WERI-Rb-1 (cell line): ENCODE data around the gene AHCY.
"Not testable (repeated sequence)": the region's sequence is repeated elsewhere in the genome, so short reads cannot be mapped to it uniquely, and the experiment has no call there.

ENCODE experiments used
- DNase-seq: peaks from one replicate; pipeline ENCODE4 v3.0.0-alpha.2; 2020
- H3K27ac ChIP-seq: fragments of 250-450 bp; sonication (Bioruptor Pico); 2 replicates; pipeline ENCODE4 v1.5.1; 2020; ENCODE audit warnings: mild to moderate bottlenecking, moderate library complexity
- H3K27me3 ChIP-seq: fragments of 250-450 bp; sonication (Bioruptor Pico); 2 replicates; pipeline ENCODE4 v1.5.1; 2021; ENCODE audit warnings: mild to moderate bottlenecking, low read depth, moderate library complexity; ENCODE audit not compliant: insufficient read depth, severe bottlenecking
- H3K36me3 ChIP-seq: fragments of 250-450 bp; sonication (Bioruptor Pico); 2 replicates; pipeline ENCODE4 v1.5.1; 2020; ENCODE audit warnings: mild to moderate bottlenecking, moderate library complexity
- H3K4me3 ChIP-seq: 2 replicates; pipeline ENCODE4 v1.5.1; 2011; ENCODE audit warnings: low read depth, mild to moderate bottlenecking, control low read depth, low read length
- H3K9me3 ChIP-seq: fragments of 250-450 bp; sonication (Bioruptor Pico); 2 replicates; pipeline ENCODE4 v1.5.1; 2021; ENCODE audit warnings: mild to moderate bottlenecking, moderate library complexity; ENCODE audit not compliant: severe bottlenecking
- TF ChIP-seq, protein P1 (sequence below): IDR thresholded peaks from 2 replicates; pipeline ENCODE4 v1.5.1; 2011; ENCODE audit warnings: low read depth, mild to moderate bottlenecking, control low read depth, inconsistent platforms, low read length

Gene AHCY

DNA sequence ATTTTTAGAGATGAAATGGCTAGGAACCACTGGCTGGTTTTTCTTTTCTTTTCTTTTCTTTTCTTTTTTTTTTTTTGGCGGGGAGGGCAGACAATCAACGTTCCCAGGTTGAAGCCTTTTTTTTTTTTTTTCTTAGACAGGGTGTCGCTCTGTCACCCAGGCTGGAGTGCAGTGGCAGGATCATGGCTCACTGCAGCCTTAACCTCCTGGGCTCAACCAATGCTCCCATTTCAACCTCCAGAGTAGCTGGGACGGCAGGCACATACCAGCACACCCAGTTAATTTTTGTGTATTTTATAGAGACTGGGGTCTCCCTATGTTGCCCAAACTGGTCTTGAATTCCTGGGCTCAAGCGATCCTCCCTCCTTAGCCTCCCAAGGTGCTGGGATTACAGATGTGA lies 41.1 kb upstream of the AHCY start:
- Histone ChIP-seq H3K4me3 (no peak overlapping the region), H3K9me3 (no peaks in the 10 kb centered on the region), H3K27me3 (no peaks in the 10 kb centered on the region), H3K36me3 (no peaks in the 10 kb centered on the region), H3K27ac (no peak overlapping the region)
- no peak for DNase-seq
- TF ChIP-seq, protein P1, sequence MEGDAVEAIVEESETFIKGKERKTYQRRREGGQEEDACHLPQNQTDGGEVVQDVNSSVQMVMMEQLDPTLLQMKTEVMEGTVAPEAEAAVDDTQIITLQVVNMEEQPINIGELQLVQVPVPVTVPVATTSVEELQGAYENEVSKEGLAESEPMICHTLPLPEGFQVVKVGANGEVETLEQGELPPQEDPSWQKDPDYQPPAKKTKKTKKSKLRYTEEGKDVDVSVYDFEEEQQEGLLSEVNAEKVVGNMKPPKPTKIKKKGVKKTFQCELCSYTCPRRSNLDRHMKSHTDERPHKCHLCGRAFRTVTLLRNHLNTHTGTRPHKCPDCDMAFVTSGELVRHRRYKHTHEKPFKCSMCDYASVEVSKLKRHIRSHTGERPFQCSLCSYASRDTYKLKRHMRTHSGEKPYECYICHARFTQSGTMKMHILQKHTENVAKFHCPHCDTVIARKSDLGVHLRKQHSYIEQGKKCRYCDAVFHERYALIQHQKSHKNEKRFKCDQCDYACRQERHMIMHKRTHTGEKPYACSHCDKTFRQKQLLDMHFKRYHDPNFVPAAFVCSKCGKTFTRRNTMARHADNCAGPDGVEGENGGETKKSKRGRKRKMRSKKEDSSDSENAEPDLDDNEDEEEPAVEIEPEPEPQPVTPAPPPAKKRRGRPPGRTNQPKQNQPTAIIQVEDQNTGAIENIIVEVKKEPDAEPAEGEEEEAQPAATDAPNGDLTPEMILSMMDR, result no peak

DNA sequence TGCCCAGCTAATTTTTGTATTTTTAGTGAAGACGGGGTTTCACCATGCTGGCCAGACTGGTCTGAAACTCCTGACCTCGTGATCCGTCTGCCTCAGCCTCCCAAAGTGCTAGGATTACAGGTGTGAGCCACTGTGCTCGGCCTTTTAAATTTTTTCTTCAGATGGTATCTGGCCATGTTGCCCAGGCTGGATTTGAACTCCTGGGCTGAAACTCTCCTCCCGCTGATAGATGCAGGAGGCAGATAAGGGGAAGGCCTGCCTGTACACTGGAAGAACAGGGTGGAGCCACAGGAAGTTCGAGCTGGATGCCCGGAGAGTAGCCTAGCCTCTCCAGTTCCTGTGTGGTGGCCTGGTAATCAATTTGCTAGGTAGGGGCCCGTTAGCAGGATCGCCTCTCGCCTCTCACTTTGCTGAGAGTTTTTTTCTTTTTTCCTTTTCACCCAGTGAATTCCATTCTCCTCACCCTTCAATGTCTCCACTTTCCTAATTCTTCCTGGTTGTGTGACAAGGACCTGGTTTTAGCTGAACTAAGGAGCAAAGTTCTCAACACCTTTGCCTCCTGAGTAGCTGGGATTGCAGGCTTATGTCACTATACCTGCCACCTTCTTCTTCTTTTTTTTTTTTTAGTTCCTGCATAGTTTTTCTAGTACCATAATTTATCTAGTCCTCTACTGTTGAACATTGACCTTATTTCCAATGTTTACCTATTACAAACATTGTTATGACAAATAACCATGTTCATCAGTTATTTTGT lies 40.5 kb upstream of the AHCY start:
- Histone ChIP-seq H3K36me3 (no peaks in the 10 kb centered on the region), H3K27me3 (no peaks in the 10 kb centered on the region), H3K9me3 (no peaks in the 10 kb centered on the region), H3K4me3 (no peak overlapping the region), H3K27ac (no peak overlapping the region)
- no peak for DNase-seq
- TF ChIP-seq, protein P1, result no peak

GRCh38 chr20:34341199-34341598 lies 38.0 kb upstream of the AHCY start:
- not testable (repeated sequence) for H3K9me3 ChIP-seq, H3K4me3 ChIP-seq, H3K27me3 ChIP-seq, DNase-seq, H3K36me3 ChIP-seq
- H3K27ac ChIP-seq, result peak overlapping the region; percentile 39; the same call in 1 of the 2 replicates

DNA sequence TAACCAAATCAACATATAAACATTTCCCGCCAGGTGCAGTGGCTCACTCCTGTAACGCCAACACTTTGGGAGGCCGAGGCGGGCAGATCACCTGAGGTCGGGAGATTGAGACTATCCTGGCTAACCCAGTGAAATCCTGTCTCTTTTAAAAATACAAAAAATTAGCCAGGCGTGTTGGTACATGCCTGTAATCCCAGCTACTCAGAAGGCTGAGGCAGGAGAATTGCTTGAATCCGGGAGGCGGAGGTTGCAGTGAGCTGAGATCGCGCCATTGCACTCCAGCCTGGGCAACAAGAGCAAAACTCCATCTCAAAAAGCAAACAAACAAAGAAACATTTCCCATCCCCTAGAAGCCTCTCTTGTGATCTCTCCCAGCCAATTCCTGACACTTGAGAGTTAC lies 37.6 kb upstream of the AHCY start:
- not testable (repeated sequence) for H3K27me3 ChIP-seq, H3K36me3 ChIP-seq, H3K9me3 ChIP-seq, H3K4me3 ChIP-seq
- DNase-seq, result peak; percentile 28
- peak overlapping the region; percentile 39; the same call in 1 of the 2 replicates for H3K27ac ChIP-seq

DNA sequence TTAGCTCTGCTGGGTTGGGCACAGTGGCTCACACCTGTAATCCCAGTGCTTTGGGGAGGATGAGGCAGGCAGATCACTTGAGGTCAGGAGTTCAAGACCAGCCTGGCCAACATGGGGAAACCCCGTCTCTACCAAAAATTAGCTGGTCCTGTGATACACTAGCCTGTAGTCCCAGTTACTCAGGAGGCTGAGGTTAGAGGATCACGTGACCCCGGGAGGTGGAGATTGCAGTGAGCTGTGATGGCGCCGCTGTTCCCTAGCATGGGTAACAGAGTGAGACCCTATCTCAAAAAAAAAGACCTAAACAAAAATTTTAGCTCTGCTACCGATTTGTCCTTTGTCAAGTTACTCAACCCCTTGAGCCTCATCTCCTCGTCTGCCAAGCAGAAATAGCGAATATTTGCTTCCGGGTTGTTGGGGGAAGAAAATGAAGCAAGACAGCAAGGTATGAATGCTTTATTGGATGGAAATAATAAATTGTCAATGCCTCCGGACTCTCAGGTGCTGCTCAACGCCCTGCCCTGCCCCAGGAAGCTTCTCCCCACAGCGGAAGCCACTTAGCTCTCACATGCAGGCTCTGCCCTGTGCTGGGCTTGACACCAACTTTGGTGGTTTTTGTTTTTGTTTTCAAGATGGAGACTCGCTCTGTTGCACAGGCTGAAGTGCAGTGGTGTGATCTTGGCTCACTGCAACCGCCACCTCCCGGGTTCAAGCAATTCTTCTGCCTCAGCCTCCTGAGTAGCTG lies 35.0 kb upstream of the AHCY start:
- H3K36me3 ChIP-seq, result no peaks in the 10 kb centered on the region
- no peak overlapping the region for H3K27ac ChIP-seq
- no peaks in the 10 kb centered on the region for H3K9me3 ChIP-seq
- TF ChIP-seq, protein P1, result no peak
- H3K4me3 ChIP-seq, result no peak overlapping the region
- no peak for DNase-seq
- H3K27me3 ChIP-seq, result no peaks in the 10 kb centered on the region

GRCh38 chr20:34337544-34337943 lies 34.4 kb upstream of the AHCY start:
- DNase-seq, result no peak
- Histone ChIP-seq H3K4me3 (no peak overlapping the region), H3K9me3 (no peaks in the 10 kb centered on the region), H3K27me3 (no peaks in the 10 kb centered on the region), H3K36me3 (no peaks in the 10 kb centered on the region), H3K27ac (no peak overlapping the region)
- TF ChIP-seq, protein P1, result no peak
